H1 (cell line): Measurements from ENCODE around the gene ZNF442. TPM values are rescaled to one million over a fixed set of nuclear protein-coding genes. Genes with fewer than 3 reads are reported as not detected.

Experiments used
- CTCF ChIA-PET: fragments of 300-600 bp; sonication (Branson Sonifier 250); formaldehyde crosslinking; loops from one replicate; lab custom pipeline; 2021; ENCODE audit not compliant: partially characterized antibody; lab: Charles Lee
- POLR2A ChIA-PET: fragments of 300-600 bp; sonication (Branson Sonifier 250); formaldehyde crosslinking; loops from one replicate; lab custom pipeline; 2021; ENCODE audit warnings: inconsistent platforms; ENCODE audit not compliant: partially characterized antibody; lab: Charles Lee
- DNase-seq, 2 experiments: peaks; one replicate each; pipeline versions ENCODE4 v3.0.0 to v3.0.0-alpha.2; 2010 to 2022; ENCODE audit warnings: low spot score in 2 of 2, low read depth in 1 of 2, mixed read lengths in 1 of 2
- FAIRE-seq: peaks from 2 replicates; lab custom pipeline; 2011; peaks lifted over from hg19 to GRCh38; lab: Jason Lieb, UNC
- H2AFZ ChIP-seq: 2 replicates; pipeline ENCODE4 v1.8.1; 2012; ENCODE audit warnings: low read length, inconsistent platforms
- H2AK5ac ChIP-seq: 2 replicates; pipeline ENCODE4 v1.6.1; 2013; ENCODE audit warnings: low read depth, low read length
- H2BK120ac ChIP-seq: replicated peaks from 2 replicates; pipeline ENCODE3; 2013; ENCODE audit warnings: low read depth, low read length, inconsistent platforms
- H2BK12ac ChIP-seq: 2 replicates; pipeline ENCODE4 v1.6.1; 2013; ENCODE audit warnings: low read depth, low read length
- H2BK15ac ChIP-seq: 2 replicates; pipeline ENCODE4 v1.6.1; 2013; ENCODE audit warnings: low read length
- H2BK20ac ChIP-seq: 2 replicates; pipeline ENCODE4 v1.6.1; 2013; ENCODE audit warnings: low read length
- H2BK5ac ChIP-seq: 2 replicates; pipeline ENCODE4 v1.6.1; 2013; ENCODE audit warnings: low read depth, low read length
- H3K14ac ChIP-seq: 2 replicates; pipeline ENCODE4 v1.6.1; 2013; ENCODE audit warnings: inconsistent platforms; ENCODE audit not compliant: insufficient read length
- H3K18ac ChIP-seq: 2 replicates; pipeline ENCODE4 v1.6.1; 2013; ENCODE audit warnings: low read length; ENCODE audit errors: extremely low read depth
- H3K23ac ChIP-seq: 2 replicates; pipeline ENCODE4 v1.6.1; 2013; ENCODE audit warnings: inconsistent platforms; ENCODE audit not compliant: insufficient read length
- H3K23me2 ChIP-seq: 2 replicates; pipeline ENCODE4 v1.6.1; 2013; ENCODE audit warnings: low read depth, low read length
- H3K27ac ChIP-seq: 2 replicates; pipeline ENCODE4 v1.6.1; 2011; ENCODE audit warnings: low read depth, low read length, inconsistent platforms
- H3K27me3 ChIP-seq, 4 experiments: replicated peaks in 1 of 4; 1 replicate in 1 of 4; 2 replicates in 3 of 4; pipeline versions ENCODE4 v1.6.1 to v1.8.1; 2011 to 2013; ENCODE audit warnings: low read length in 3 of 4, mild to moderate bottlenecking in 3 of 4, inconsistent platforms in 2 of 4, mixed read lengths in 2 of 4, moderate library complexity in 1 of 4; ENCODE audit not compliant: control insufficient read depth in 3 of 4, insufficient read depth in 3 of 4; ENCODE audit errors: extremely low read depth in 1 of 4
- H3K36me3 ChIP-seq, 4 experiments: 2 replicates each; pipeline versions ENCODE4 v1.6.1 to v1.8.1; 2011 to 2013; ENCODE audit warnings: mild to moderate bottlenecking in 4 of 4, low read length in 3 of 4, moderate library complexity in 2 of 4, control low read depth in 1 of 4, inconsistent platforms in 1 of 4; ENCODE audit not compliant: insufficient read depth in 4 of 4, control insufficient read depth in 2 of 4
- H3K4ac ChIP-seq: replicated peaks from 2 replicates; pipeline ENCODE3; 2013; ENCODE audit warnings: low read length, low read depth, mixed read lengths, inconsistent platforms; ENCODE audit not compliant: insufficient read length
- H3K4me1 ChIP-seq, 4 experiments: replicated peaks in 1 of 4; 1 replicate in 1 of 4; 2 replicates in 3 of 4; pipeline versions ENCODE4 v1.6.1 to v1.8.1; 2011 to 2013; ENCODE audit warnings: low read length in 3 of 4, inconsistent platforms in 2 of 4, mixed read lengths in 1 of 4; ENCODE audit not compliant: insufficient read depth in 4 of 4, control insufficient read depth in 3 of 4
- H3K4me2 ChIP-seq, 2 experiments: 2 replicates each; pipeline versions ENCODE4 v1.6.1 to v1.8.1; 2011 to 2013; ENCODE audit warnings: low read depth in 2 of 2, low read length in 2 of 2, control low read depth in 1 of 2, inconsistent platforms in 1 of 2, mild to moderate bottlenecking in 1 of 2; ENCODE audit not compliant: insufficient read depth in 1 of 2
- H3K4me3 ChIP-seq, 4 experiments: fragments of 200-600, 300-600 bp in 1 of 4; sonication (generic), shearing (Covaris generic), sonication (Bioruptor Twin) in 1 of 4; 2 replicates each; pipeline versions ENCODE4 v1.5.1 to v1.8.1; 2011 to 2016; ENCODE audit warnings: low read length in 4 of 4, low read depth in 3 of 4, control low read depth in 2 of 4, inconsistent platforms in 2 of 4, mild to moderate bottlenecking in 2 of 4, mixed read lengths in 1 of 4, moderate library complexity in 1 of 4; ENCODE audit not compliant: insufficient read depth in 2 of 4; ENCODE audit errors: extremely low read depth in 1 of 4
- H3K56ac ChIP-seq: replicated peaks from 2 replicates; pipeline ENCODE3; 2013; ENCODE audit warnings: low read depth, mild to moderate bottlenecking, mixed read lengths, low read length, inconsistent platforms; ENCODE audit not compliant: insufficient read length
- H3K79me1 ChIP-seq: 2 replicates; pipeline ENCODE4 v1.6.1; 2013; ENCODE audit warnings: low read depth, low read length, control low read depth
- H3K79me2 ChIP-seq, 2 experiments: 2 replicates each; pipeline versions ENCODE4 v1.6.1 to v1.8.1; 2012 to 2013; ENCODE audit warnings: low read length in 2 of 2, mild to moderate bottlenecking in 2 of 2, inconsistent platforms in 1 of 2; ENCODE audit not compliant: insufficient read depth in 2 of 2, control insufficient read depth in 1 of 2
- H3K9ac ChIP-seq, 4 experiments: replicated peaks in 1 of 4; 1 replicate in 1 of 4; 2 replicates in 3 of 4; pipeline versions ENCODE4 v1.6.1 to v1.8.1; 2011 to 2013; ENCODE audit warnings: low read depth in 3 of 4, low read length in 3 of 4, control low read depth in 2 of 4, mild to moderate bottlenecking in 2 of 4, moderate library complexity in 2 of 4, inconsistent platforms in 1 of 4; ENCODE audit errors: extremely low read depth in 1 of 4
- H3K9me3 ChIP-seq, 2 experiments: 2 replicates each; pipeline versions ENCODE4 v1.6.1 to v1.8.1; 2012 to 2013; ENCODE audit warnings: mild to moderate bottlenecking in 2 of 2, moderate library complexity in 2 of 2, control low read depth in 1 of 2, inconsistent platforms in 1 of 2, low read depth in 1 of 2, low read length in 1 of 2, mixed read lengths in 1 of 2; ENCODE audit not compliant: insufficient read depth in 2 of 2
- H4K20me1 ChIP-seq, 2 experiments: replicated peaks in 1 of 2; 2 replicates each; pipeline versions ENCODE3 to v1.8.1; 2011 to 2013; ENCODE audit warnings: inconsistent platforms in 2 of 2, low read length in 2 of 2, mild to moderate bottlenecking in 1 of 2; ENCODE audit not compliant: insufficient read depth in 2 of 2, control insufficient read depth in 1 of 2
- H4K5ac ChIP-seq: 2 replicates; pipeline ENCODE4 v1.6.1; 2013; ENCODE audit warnings: low read length, low read depth, mixed read lengths, inconsistent platforms; ENCODE audit not compliant: insufficient read length
- H4K8ac ChIP-seq: 2 replicates; pipeline ENCODE4 v1.8.0; 2013; ENCODE audit warnings: mild to moderate bottlenecking, moderate library complexity, low read length, inconsistent platforms; ENCODE audit not compliant: insufficient read depth; ENCODE audit errors: extremely low read depth
- H4K91ac ChIP-seq: replicated peaks from 2 replicates; pipeline ENCODE3; 2013; ENCODE audit warnings: low read length, mixed read lengths, inconsistent platforms; ENCODE audit not compliant: insufficient read length
- BACH1 ChIP-seq: IDR thresholded peaks from 2 replicates; pipeline ENCODE4 v1.6.1; 2012; ENCODE audit warnings: low read length, improper control_type of control experiment
- CBX8 ChIP-seq: fragments of 300-800, 300-1000 bp; sonication (generic); IDR thresholded peaks from 2 replicates; pipeline ENCODE4 v1.7.1; 2016; ENCODE audit warnings: low read depth, low read length, borderline replicate concordance
- CHD1 ChIP-seq: IDR thresholded peaks from 2 replicates; pipeline ENCODE4 v1.6.1; 2012; ENCODE audit warnings: low read depth, low read length, improper control_type of control experiment
- CHD2 ChIP-seq: IDR thresholded peaks from 2 replicates; pipeline ENCODE4 v1.6.1; 2012; ENCODE audit warnings: low read length, improper control_type of control experiment
- EGR1 ChIP-seq: IDR thresholded peaks from 2 replicates; pipeline ENCODE4 v1.6.1; 2011; ENCODE audit warnings: low read depth, low read length, borderline replicate concordance
- GTF2F1 ChIP-seq: IDR thresholded peaks from 2 replicates; pipeline ENCODE4 v1.6.1; 2012; ENCODE audit warnings: low read depth, low read length, improper control_type of control experiment, borderline replicate concordance
- HDAC2 ChIP-seq, 2 experiments: fragments of 300-600 bp in 1 of 2; sonication (generic) in 1 of 2; IDR thresholded peaks; 2 replicates each; pipeline ENCODE4 v1.6.1; 2011 to 2012; ENCODE audit warnings: low read depth in 2 of 2, low read length in 2 of 2, mild to moderate bottlenecking in 2 of 2, moderate library complexity in 2 of 2, borderline replicate concordance in 1 of 2, inconsistent platforms in 1 of 2
- KDM1A ChIP-seq: fragments of 200-600, 300-600 bp; sonication (generic); IDR thresholded peaks from 2 replicates; pipeline ENCODE4 v1.7.1; 2016; ENCODE audit warnings: mild to moderate bottlenecking, low read length, borderline replicate concordance
- KDM5A ChIP-seq: fragments of 200-600 bp; IDR thresholded peaks from 2 replicates; pipeline ENCODE4 v1.7.1; 2012; ENCODE audit warnings: mild to moderate bottlenecking, low read length, inconsistent platforms, mixed read lengths
- MAFK ChIP-seq: IDR thresholded peaks from 2 replicates; pipeline ENCODE4 v1.6.1; 2012; ENCODE audit warnings: low read depth, mild to moderate bottlenecking, improper control_type of control experiment, low read length
- RXRA ChIP-seq: IDR thresholded peaks from 2 replicates; pipeline ENCODE4 v1.6.1; 2011; ENCODE audit warnings: low read depth, mild to moderate bottlenecking, low read length, moderate library complexity; ENCODE audit not compliant: insufficient read depth
- SIX5 ChIP-seq: IDR thresholded peaks from 2 replicates; pipeline ENCODE4 v1.6.1; 2011; ENCODE audit warnings: mild to moderate bottlenecking, low read depth, low read length
- SP2 ChIP-seq: IDR thresholded peaks from 2 replicates; pipeline ENCODE4 v1.6.1; 2012; ENCODE audit warnings: mild to moderate bottlenecking, low read length, inconsistent platforms
- SRF ChIP-seq: IDR thresholded peaks from 2 replicates; pipeline ENCODE4 v1.6.1; 2011; ENCODE audit warnings: mild to moderate bottlenecking, low read depth, low read length, moderate library complexity
- WGBS, 2 experiments: shearing (Covaris generic) in 1 of 2; methylation state at CpG; one replicate each; pipeline versions ENCODE4 v1.1.6 to v1.1.7; 2013 to 2015; ENCODE audit warnings: low lambda C conversion rate in 2 of 2, mixed read lengths in 2 of 2, inconsistent platforms in 1 of 2, low coverage in 1 of 2, missing lambda C conversion rate in 1 of 2; ENCODE audit not compliant: insufficient replicate concordance in 2 of 2, insufficient coverage in 1 of 2, insufficient read length in 1 of 2; ENCODE audit errors: extremely low coverage in 1 of 2, missing lambda C conversion rate in 1 of 2; 5-methylcytosine and 5-hydroxymethylcytosine counted together
- polyA plus RNA-seq, 7 experiments: library from polyadenylated mRNA; depleted of rRNA in 3 of 7; stranded (reverse) in 5 of 7; unstranded in 2 of 7; fragments of >200 nt in 5 of 7; fragments of 200-250 nt in 2 of 7; gene quantifications; 1 replicate in 5 of 7; 2 replicates in 1 of 7; 4 replicates in 1 of 7; pipeline versions ENCODE4 v1.2.1 to v1.2.3, GENCODE V29; 2011 to 2013; ENCODE audit warnings: missing spikeins in 2 of 7, mixed read lengths in 2 of 7
- total RNA-seq: library from RNA; stranded (reverse); fragmentation: NEBNext Ultra II Directional; extraction: Animal tissue kit (Norgen Biotek cat#: 25700); gene quantifications from 2 replicates; pipeline ENCODE4 v1.2.1, GENCODE V29; 2021

The ZNF442 gene
- total and polyA plus RNA-seq, 2 of the 8 experiments (the other 6 are each of a cell fraction or from before 2014, with no cell fraction given): 0.60 to 2.4 TPM

- Histone ChIP-seq H3K4me3 (no peak overlapping the region), H4K5ac (no peak overlapping the region), H4K91ac (no peak overlapping the region), H3K27ac (no peak overlapping the region), H4K8ac (no peak overlapping the region), H3K9me3 (peaks cover 23 to 37% of the 10 kb centered on the region in 2 experiments), H3K23me2 (no peaks in the 10 kb centered on the region), H3K4me1 (no peaks in the 10 kb centered on the region), H2AFZ (no peak overlapping the region), H2BK12ac (no peak overlapping the region), H4K20me1 (no peaks in the 10 kb centered on the region), H2BK120ac (no peak overlapping the region), H3K4me2 (no peak overlapping the region), H2AK5ac (no peak overlapping the region), H3K18ac (no peak overlapping the region), H3K14ac (no peak overlapping the region), H2BK20ac (no peak overlapping the region), H2BK15ac (no peak overlapping the region), H3K56ac (no peak overlapping the region), H3K36me3 (peaks cover 0 to 12% (median 6%) of the 10 kb centered on the region in 4 experiments; a peak in 4 of 8 replicates), H3K4ac (no peak overlapping the region), H2BK5ac (no peak overlapping the region), H3K79me1 (no peaks in the 10 kb centered on the region), H3K27me3 (no peaks in the 10 kb centered on the region), H3K9ac (no peak overlapping the region), H3K79me2 (no peaks in the 10 kb centered on the region), H3K23ac (no peak overlapping the region)
- CTCF ChIA-PET: interaction anchor here (0.6 to 1.5 kb wide), 2 partner anchors 113 to 435 kb away, joined by 3 to 4 read pairs; no protein-coding TSS in a partner anchor
- POLR2A ChIA-PET: interaction anchor here (1.1 kb wide), 1 partner anchor 18 kb away, joined by 6 read pairs; no protein-coding TSS in a partner anchor
- no peak for DNase-seq
- WGBS, 2 experiments: 90% methylated on average over 7 of the region's 7 CpGs; no CpG with 5 or more reads in 1 of the 2 experiments
- no peak for FAIRE-seq
- TF ChIP-seq SRF (no peak), EGR1 (no peak), KDM5A (no peak), BACH1 (no peak), CHD1 (no peak), KDM1A (no peak), CHD2 (no peak), SP2 (no peak), SIX5 (no peak), RXRA (no peak), MAFK (no peak), HDAC2 (IDR thresholded peaks at IDR 0.05; ENCODE audit: borderline replicate concordance in 1 of 2, low read depth in 2 of 2, low read length in 2 of 2) (no peak), CBX8 (no peak), GTF2F1 (no peak)
These were observed 50.9 kb downstream of the ZNF442 start for GRCh38 chr19:12314553-12314952.
